ENCODE results near the gene HSP90AB1. TPM values are rescaled to one million over a fixed set of nuclear protein-coding genes. Genes with fewer than 3 reads are reported as not detected.
A peak's percentile ranks its signal among the peaks of the same experiment; 100 is the strongest.

The HSP90AB1 gene
- total RNA-seq, 4 donors from 2014 or later: 433 to 696 (median 601) TPM

- no peak for DNase-seq
- no peak overlapping the region for H3K27ac ChIP-seq
- H3K4me3 ChIP-seq: no peak overlapping the region
- H3K27me3 ChIP-seq: no peaks in the 10 kb centered on the region
- H3K9me3 ChIP-seq: no peaks in the 10 kb centered on the region
- WGBS, 2 donors: 79 to 93% methylated on average over 6 to 7 of the region's 7 CpGs
- TF ChIP-seq CTCF (IDR thresholded peaks at IDR 0.05) (no peak), POLR2A (IDR thresholded peaks at IDR 0.05) (no peak)
- intact Hi-C loops (cut with DNase I): no loop called here
- peaks cover 0 to 1% (median 0%) of the 10 kb centered on the region in 3 donors for H3K36me3 ChIP-seq
- peaks cover 8 to 18% (median 12%) of the 10 kb centered on the region in 3 donors for H3K4me1 ChIP-seq
These were observed 3.6 kb upstream of the HSP90AB1 start for GRCh38 chr6:44243345-44243744.

GRCh38 chr6:44245391-44245911 is 1.4 kb upstream of the HSP90AB1 start:
- Histone ChIP-seq H3K36me3 (peaks cover 6 to 22% (median 15%) of the 10 kb centered on the region in 3 donors), H3K27ac (peak overlapping the region; percentile 96 to 99 (median 98)), H3K27me3 (no peaks in the 10 kb centered on the region), H3K4me1 (peaks cover 16 to 36% (median 25%) of the 10 kb centered on the region in 3 donors), H3K4me3 (peak overlapping the region; percentile 81 to 94 (median 94)), H3K9me3 (no peaks in the 10 kb centered on the region)
- intact Hi-C loops (cut with DNase I): no loop called here
- TF ChIP-seq CTCF (IDR thresholded peaks at IDR 0.05) (no peak), POLR2A (IDR thresholded peaks at IDR 0.05) (no peak)
- DNase-seq: no peak
- WGBS, 2 donors: 78 to 82% methylated on average over 10 to 11 of the region's 12 CpGs

GRCh38 chr6:44245912-44246662 is 814 bp upstream of the HSP90AB1 start:
- DNase-seq: no peak
- 0% methylated on average over 6 to 10 of the region's 62 CpGs for WGBS, 2 donors
- Histone ChIP-seq H3K27me3 (no peaks in the 10 kb centered on the region), H3K36me3 (peaks cover 12 to 29% (median 22%) of the 10 kb centered on the region in 3 donors), H3K4me1 (peaks cover 16 to 43% (median 31%) of the 10 kb centered on the region in 3 donors), H3K27ac (peak overlapping the region; percentile 96 to 99 (median 98)), H3K9me3 (no peaks in the 10 kb centered on the region), H3K4me3 (peak overlapping the region; percentile 81 to 94 (median 94))
- intact Hi-C loops (cut with DNase I): no loop called here
- TF ChIP-seq CTCF (IDR thresholded peaks at IDR 0.05): peak in 1 of 6 experiments; percentile 45
- TF ChIP-seq POLR2A (IDR thresholded peaks at IDR 0.05): no peak

GRCh38 chr6:44247338-44248302 is 719 bp downstream of the HSP90AB1 start:
- DNase-seq: no peak

More at GRCh38 chr6:44247338-44248302, 719 bp downstream of the HSP90AB1 start:
- TF ChIP-seq POLR2A (IDR thresholded peaks at IDR 0.05): peak in 1 of 4 donors; percentile 8
- no peak for TF ChIP-seq CTCF (IDR thresholded peaks at IDR 0.05)
- Histone ChIP-seq H3K4me1 (peaks cover 16 to 57% (median 31%) of the 10 kb centered on the region in 3 donors), H3K27ac (peak overlapping the region; percentile 96 to 99 (median 98)), H3K4me3 (peak overlapping the region; percentile 81 to 94 (median 94)), H3K9me3 (no peaks in the 10 kb centered on the region), H3K36me3 (peaks cover 27 to 44% (median 37%) of the 10 kb centered on the region in 3 donors), H3K27me3 (no peaks in the 10 kb centered on the region)
- intact Hi-C loops (cut with DNase I): no loop called here
- 0 to 1% methylated on average over 15 to 20 of the region's 52 CpGs for WGBS, 2 donors
